Mesenchymal stem cell (in vitro differentiated cells and primary cell): ENCODE results near the gene DENND4C.
"Not testable (repeated sequence)": the region's sequence is repeated elsewhere in the genome, so short reads cannot be mapped to it uniquely, and the experiment has no call there.

ENCODE experiments used
- DNase-seq: peaks from one replicate; pipeline ENCODE4 v3.0.0-alpha.2; 2013
- H2AFZ ChIP-seq: one replicate; pipeline ENCODE4 v1.6.1; 2013; ENCODE audit warnings: low read depth, mild to moderate bottlenecking, control low read depth, inconsistent platforms, low read length, moderate library complexity
- H2AK5ac ChIP-seq: 2 replicates; pipeline ENCODE4 v1.6.1; 2013; ENCODE audit warnings: low read length, moderate library complexity, mild to moderate bottlenecking, inconsistent platforms; ENCODE audit not compliant: severe bottlenecking
- H2BK120ac ChIP-seq: one replicate; pipeline ENCODE4 v1.6.1; 2013; ENCODE audit warnings: low read depth, mild to moderate bottlenecking, inconsistent platforms, low read length, moderate library complexity
- H2BK12ac ChIP-seq, 2 experiments: one replicate each; pipeline ENCODE4 v1.6.1; 2013; ENCODE audit warnings: inconsistent platforms in 2 of 2, low read length in 2 of 2, mild to moderate bottlenecking in 2 of 2, moderate library complexity in 2 of 2, control low read depth in 1 of 2
- H2BK15ac ChIP-seq: one replicate; pipeline ENCODE4 v1.6.1; 2013; ENCODE audit warnings: mild to moderate bottlenecking, low read depth, inconsistent platforms; ENCODE audit not compliant: poor library complexity, severe bottlenecking
- H2BK5ac ChIP-seq: 2 replicates; pipeline ENCODE4 v1.6.1; 2013; ENCODE audit warnings: low read depth, mild to moderate bottlenecking, low read length, control low read depth, inconsistent platforms; ENCODE audit not compliant: poor library complexity, severe bottlenecking
- H3K14ac ChIP-seq, 2 experiments: one replicate each; pipeline ENCODE4 v1.6.1; 2013; ENCODE audit warnings: inconsistent platforms in 2 of 2, low read length in 2 of 2, control low read depth in 1 of 2, mild to moderate bottlenecking in 1 of 2, moderate library complexity in 1 of 2
- H3K18ac ChIP-seq, 2 experiments: one replicate each; pipeline ENCODE4 v1.6.1; 2013; ENCODE audit warnings: inconsistent platforms in 2 of 2, low read length in 2 of 2, control low read depth in 1 of 2, low read depth in 1 of 2, mild to moderate bottlenecking in 1 of 2
- H3K23ac ChIP-seq, 2 experiments: one replicate each; pipeline ENCODE4 v1.6.1; 2013; ENCODE audit warnings: inconsistent platforms in 2 of 2, low read length in 2 of 2, mild to moderate bottlenecking in 2 of 2, moderate library complexity in 2 of 2, control low read depth in 1 of 2
- H3K27ac ChIP-seq: 2 replicates; pipeline ENCODE4 v1.5.1; 2013; ENCODE audit warnings: mild to moderate bottlenecking, moderate library complexity, low read length, control low read depth, inconsistent platforms; ENCODE audit not compliant: poor library complexity, severe bottlenecking
- H3K27me3 ChIP-seq, 2 experiments: 2 replicates each; pipeline versions ENCODE4 v1.6.1 to v1.7.0; 2013; ENCODE audit warnings: low read length in 2 of 2, mild to moderate bottlenecking in 2 of 2, moderate library complexity in 2 of 2, control low read depth in 1 of 2, inconsistent platforms in 1 of 2; ENCODE audit not compliant: control insufficient read depth in 1 of 2, insufficient read depth in 1 of 2
- H3K36me3 ChIP-seq, 2 experiments: 2 replicates each; pipeline versions ENCODE4 v1.6.1 to v1.7.0; 2013; ENCODE audit warnings: low read length in 2 of 2, control low read depth in 1 of 2, inconsistent platforms in 1 of 2, low read depth in 1 of 2, mild to moderate bottlenecking in 1 of 2; ENCODE audit not compliant: insufficient read depth in 2 of 2, control insufficient read depth in 1 of 2
- H3K4ac ChIP-seq, 2 experiments: one replicate each; pipeline ENCODE4 v1.6.1; 2013; ENCODE audit warnings: inconsistent platforms in 2 of 2, low read length in 2 of 2, mild to moderate bottlenecking in 2 of 2, moderate library complexity in 2 of 2, control low read depth in 1 of 2, low read depth in 1 of 2
- H3K4me1 ChIP-seq: 2 replicates; pipeline ENCODE4 v1.6.1; 2013; ENCODE audit warnings: low read depth, low read length, control low read depth; ENCODE audit not compliant: control insufficient read depth, insufficient read depth
- H3K4me2 ChIP-seq: 2 replicates; pipeline ENCODE4 v1.6.1; 2013; ENCODE audit warnings: low read length, mild to moderate bottlenecking, inconsistent platforms; ENCODE audit not compliant: poor library complexity, severe bottlenecking
- H3K4me3 ChIP-seq, 2 experiments: 2 replicates each; pipeline versions ENCODE4 v1.5.1 to v1.7.0; 2013; ENCODE audit warnings: low read length in 2 of 2, mild to moderate bottlenecking in 2 of 2, control low read depth in 1 of 2, low read depth in 1 of 2; ENCODE audit not compliant: insufficient read depth in 1 of 2
- H3K79me1 ChIP-seq: replicated peaks from 2 replicates; pipeline ENCODE4 v1.6.1; 2013; ENCODE audit warnings: mild to moderate bottlenecking, control low read depth, low read length, inconsistent platforms; ENCODE audit not compliant: poor library complexity, severe bottlenecking
- H3K9ac ChIP-seq: 2 replicates; pipeline ENCODE4 v1.7.0; 2013; ENCODE audit warnings: mild to moderate bottlenecking, low read length, moderate library complexity
- H3K9me3 ChIP-seq: 2 replicates; pipeline ENCODE4 v1.7.0; 2013; ENCODE audit warnings: mild to moderate bottlenecking, low read length; ENCODE audit not compliant: control insufficient read depth
- H4K8ac ChIP-seq: one replicate; pipeline ENCODE4 v1.6.1; 2013; ENCODE audit warnings: inconsistent platforms, mild to moderate bottlenecking, low read length, moderate library complexity
- H4K91ac ChIP-seq: one replicate; pipeline ENCODE4 v1.6.1; 2013; ENCODE audit warnings: mild to moderate bottlenecking, low read length, inconsistent platforms
- WGBS: methylation state at CpG from one replicate; pipeline ENCODE4 v1.1.7; 2013; ENCODE audit warnings: mixed read lengths; 5-methylcytosine and 5-hydroxymethylcytosine counted together

Gene DENND4C

GRCh38 chr9:19265602-19266001 is 35.1 kb downstream of the DENND4C start:
- not testable (repeated sequence) for H3K4me3 ChIP-seq, H3K23ac ChIP-seq, H4K8ac ChIP-seq, H3K9me3 ChIP-seq, H2AFZ ChIP-seq, H3K9ac ChIP-seq, H3K18ac ChIP-seq, H2AK5ac ChIP-seq, H3K4ac ChIP-seq, H2BK5ac ChIP-seq, H3K36me3 ChIP-seq, H3K4me2 ChIP-seq, H3K27ac ChIP-seq, H3K4me1 ChIP-seq, DNase-seq, H3K27me3 ChIP-seq, H2BK120ac ChIP-seq, H2BK12ac ChIP-seq, H2BK15ac ChIP-seq, H3K14ac ChIP-seq, H4K91ac ChIP-seq
- peaks cover 12% of the 10 kb centered on the region for H3K79me1 ChIP-seq
- 96% methylated on average over 4 of the region's 4 CpGs for WGBS

- not testable (repeated sequence) for H3K36me3 ChIP-seq, H3K4ac ChIP-seq, DNase-seq, H2BK5ac ChIP-seq, H2AFZ ChIP-seq, H3K9ac ChIP-seq, H3K27ac ChIP-seq, H3K4me1 ChIP-seq, H3K4me2 ChIP-seq, H3K14ac ChIP-seq, H4K91ac ChIP-seq, H3K27me3 ChIP-seq, H2BK12ac ChIP-seq, H3K4me3 ChIP-seq, H4K8ac ChIP-seq, H3K18ac ChIP-seq, H3K23ac ChIP-seq, H2BK15ac ChIP-seq, H2BK120ac ChIP-seq, H2AK5ac ChIP-seq
- WGBS, result 86% methylated on average over 3 of the region's 3 CpGs
- peaks cover 14% of the 10 kb centered on the region for H3K79me1 ChIP-seq
- peaks cover 13% of the 10 kb centered on the region for H3K9me3 ChIP-seq
Measured at GRCh38 chr9:19266778-19267384, 36.4 kb downstream of the DENND4C start.

GRCh38 chr9:19269582-19269981 is 39.1 kb downstream of the DENND4C start:
- H2BK12ac ChIP-seq, result no peak overlapping the region

GRCh38 chr9:19270421-19270949 is 40.0 kb downstream of the DENND4C start:
- no peak overlapping the region for H2BK12ac ChIP-seq
- no peaks in the 10 kb centered on the region for H3K27me3 ChIP-seq
- no peak overlapping the region for H3K18ac ChIP-seq
- H4K91ac ChIP-seq, result no peak overlapping the region
- H4K8ac ChIP-seq, result no peak overlapping the region
- no peak overlapping the region for H3K4me2 ChIP-seq
- no peak overlapping the region for H2BK5ac ChIP-seq
- no peak overlapping the region for H2AK5ac ChIP-seq
- no peaks in the 10 kb centered on the region for H3K4me1 ChIP-seq
- peaks cover 0 to 8% of the 10 kb centered on the region in 2 experiments for H3K36me3 ChIP-seq
- DNase-seq, result no peak
- no peak overlapping the region for H3K9ac ChIP-seq
- no peak overlapping the region for H3K27ac ChIP-seq
- H2BK15ac ChIP-seq, result no peak overlapping the region
- H2AFZ ChIP-seq, result no peak overlapping the region
- H3K23ac ChIP-seq, result no peak overlapping the region
- no peak overlapping the region for H3K4ac ChIP-seq
- H2BK120ac ChIP-seq, result no peak overlapping the region
- peaks cover 17% of the 10 kb centered on the region for H3K79me1 ChIP-seq
- H3K4me3 ChIP-seq, result no peak overlapping the region
- H3K14ac ChIP-seq, result no peak overlapping the region
- H3K9me3 ChIP-seq, result peaks cover 13% of the 10 kb centered on the region
- no CpG with 5 or more reads among the region's 1 CpG for WGBS

More at GRCh38 chr9:19269582-19269981, 39.1 kb downstream of the DENND4C start:
- H3K9ac ChIP-seq, result no peak overlapping the region
- no peak overlapping the region for H4K8ac ChIP-seq
- no peak overlapping the region for H3K14ac ChIP-seq
- no peak overlapping the region for H3K4me3 ChIP-seq
- no peak overlapping the region for H3K23ac ChIP-seq
- H3K4me2 ChIP-seq, result no peak overlapping the region
- no peak overlapping the region for H2BK5ac ChIP-seq
- no peak overlapping the region for H2AFZ ChIP-seq
- no peak overlapping the region for H4K91ac ChIP-seq
- peaks cover 16% of the 10 kb centered on the region for H3K79me1 ChIP-seq
- H2BK120ac ChIP-seq, result no peak overlapping the region
- no peak overlapping the region for H2AK5ac ChIP-seq
- H3K4ac ChIP-seq, result no peak overlapping the region
- 100% methylated on average over 1 of the region's 1 CpG for WGBS
- no peaks in the 10 kb centered on the region for H3K4me1 ChIP-seq
- H3K18ac ChIP-seq, result no peak overlapping the region
- no peak for DNase-seq
- peaks cover 0 to 8% of the 10 kb centered on the region in 2 experiments for H3K36me3 ChIP-seq
- H3K27ac ChIP-seq, result no peak overlapping the region
- H3K27me3 ChIP-seq, result no peaks in the 10 kb centered on the region
- peaks cover 13% of the 10 kb centered on the region for H3K9me3 ChIP-seq
- no peak overlapping the region for H2BK15ac ChIP-seq
